Fibroblast of the aortic adventitia (primary cell): Measurements from ENCODE around the gene NDUFAF2. TPM values are rescaled to one million over a fixed set of nuclear protein-coding genes. Genes with fewer than 3 reads are reported as not detected.

Source experiments
- DNase-seq: peaks from one replicate; pipeline ENCODE4 v3.0.0-alpha.2; 2010; ENCODE audit warnings: low read depth
- H3K4me3 ChIP-seq: 2 replicates; pipeline ENCODE4 v1.5.1; 2011; ENCODE audit warnings: low read depth, mild to moderate bottlenecking, control low read depth, low read length, moderate library complexity
- total RNA-seq: library from RNA; depleted of rRNA; stranded (reverse); fragments of >200 nt; gene quantifications from 2 replicates; pipeline ENCODE4 v1.2.3, GENCODE V29; 2012; ENCODE audit warnings: low replicate concordance
- TF ChIP-seq, protein P1 (sequence below): IDR thresholded peaks from 2 replicates; pipeline ENCODE4 v1.5.1; 2011; ENCODE audit warnings: mild to moderate bottlenecking, low read length, control low read depth, inconsistent platforms; ENCODE audit not compliant: insufficient read depth

NDUFAF2 gene
- total RNA-seq, 1 donor, result 50.8 TPM

DNA sequence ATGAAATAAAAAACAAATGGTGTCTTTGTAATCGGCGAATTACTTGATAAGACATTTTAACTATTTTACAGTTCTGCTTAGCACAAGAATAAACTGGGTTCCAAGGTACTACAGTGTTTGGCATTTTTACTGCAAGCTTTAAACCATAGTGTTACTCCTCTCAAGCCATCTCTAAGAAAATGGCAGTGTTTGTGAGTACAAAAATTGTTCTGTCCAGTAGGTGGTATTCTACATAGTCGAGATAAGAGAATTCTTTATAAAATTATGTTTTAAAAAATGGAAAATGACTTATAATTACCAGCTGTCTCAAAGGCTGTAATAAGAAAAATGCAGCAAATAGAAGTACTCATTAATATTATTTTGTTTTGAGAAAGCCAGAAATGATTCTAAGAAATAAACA lies 214.1 kb downstream of the NDUFAF2 start:
- no peak for DNase-seq

DNA sequence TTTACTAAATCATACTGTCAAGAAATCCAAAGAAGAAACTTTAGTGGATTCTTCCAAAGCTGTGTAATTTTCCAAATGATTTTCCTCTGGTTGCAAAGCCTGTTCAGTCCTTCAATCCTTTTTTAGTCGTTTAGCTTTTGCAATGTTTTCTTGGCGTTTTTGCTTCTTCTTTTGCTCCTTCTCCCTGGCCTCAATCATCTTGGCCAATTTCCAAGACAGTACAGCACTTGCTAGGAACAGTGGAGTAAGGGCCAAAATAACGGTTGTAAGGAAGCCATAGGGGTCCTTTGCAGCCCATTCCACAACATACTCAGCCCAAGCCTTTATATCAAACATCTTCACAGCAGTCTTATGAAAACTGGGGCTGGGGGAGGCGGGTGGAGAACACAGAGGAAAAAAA lies 214.8 kb downstream of the NDUFAF2 start:
- TF ChIP-seq, protein P1, sequence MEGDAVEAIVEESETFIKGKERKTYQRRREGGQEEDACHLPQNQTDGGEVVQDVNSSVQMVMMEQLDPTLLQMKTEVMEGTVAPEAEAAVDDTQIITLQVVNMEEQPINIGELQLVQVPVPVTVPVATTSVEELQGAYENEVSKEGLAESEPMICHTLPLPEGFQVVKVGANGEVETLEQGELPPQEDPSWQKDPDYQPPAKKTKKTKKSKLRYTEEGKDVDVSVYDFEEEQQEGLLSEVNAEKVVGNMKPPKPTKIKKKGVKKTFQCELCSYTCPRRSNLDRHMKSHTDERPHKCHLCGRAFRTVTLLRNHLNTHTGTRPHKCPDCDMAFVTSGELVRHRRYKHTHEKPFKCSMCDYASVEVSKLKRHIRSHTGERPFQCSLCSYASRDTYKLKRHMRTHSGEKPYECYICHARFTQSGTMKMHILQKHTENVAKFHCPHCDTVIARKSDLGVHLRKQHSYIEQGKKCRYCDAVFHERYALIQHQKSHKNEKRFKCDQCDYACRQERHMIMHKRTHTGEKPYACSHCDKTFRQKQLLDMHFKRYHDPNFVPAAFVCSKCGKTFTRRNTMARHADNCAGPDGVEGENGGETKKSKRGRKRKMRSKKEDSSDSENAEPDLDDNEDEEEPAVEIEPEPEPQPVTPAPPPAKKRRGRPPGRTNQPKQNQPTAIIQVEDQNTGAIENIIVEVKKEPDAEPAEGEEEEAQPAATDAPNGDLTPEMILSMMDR, result no peak

More for the DNA sequence above, 214.1 kb downstream of the NDUFAF2 start:
- H3K4me3 ChIP-seq, result no peak overlapping the region
- TF ChIP-seq, protein P1, result no peak

DNA sequence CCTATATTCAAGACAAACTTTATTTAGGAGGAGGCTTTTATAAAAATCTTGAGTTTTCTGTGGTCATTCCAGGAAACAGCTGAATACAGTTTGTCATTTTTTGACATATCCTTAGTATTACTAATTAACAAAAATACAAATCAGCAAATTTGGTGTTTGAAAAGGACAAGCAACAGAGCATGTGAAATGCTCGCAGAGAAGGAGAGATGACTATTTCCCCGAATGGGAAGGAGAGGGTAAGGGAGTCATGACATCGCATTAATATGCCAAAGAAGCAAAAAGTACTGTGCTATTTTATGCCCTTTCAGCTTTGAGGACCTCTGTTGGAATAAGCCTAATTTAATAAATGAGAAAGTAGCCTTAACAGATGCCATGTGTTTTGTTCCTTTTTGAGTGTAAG lies 215.5 kb downstream of the NDUFAF2 start:
- TF ChIP-seq, protein P1, result no peak
- H3K4me3 ChIP-seq, result no peak overlapping the region
- DNase-seq, result no peak

More for the DNA sequence above, 214.8 kb downstream of the NDUFAF2 start:
- peak; percentile 25 for DNase-seq
- no peak overlapping the region for H3K4me3 ChIP-seq

DNA sequence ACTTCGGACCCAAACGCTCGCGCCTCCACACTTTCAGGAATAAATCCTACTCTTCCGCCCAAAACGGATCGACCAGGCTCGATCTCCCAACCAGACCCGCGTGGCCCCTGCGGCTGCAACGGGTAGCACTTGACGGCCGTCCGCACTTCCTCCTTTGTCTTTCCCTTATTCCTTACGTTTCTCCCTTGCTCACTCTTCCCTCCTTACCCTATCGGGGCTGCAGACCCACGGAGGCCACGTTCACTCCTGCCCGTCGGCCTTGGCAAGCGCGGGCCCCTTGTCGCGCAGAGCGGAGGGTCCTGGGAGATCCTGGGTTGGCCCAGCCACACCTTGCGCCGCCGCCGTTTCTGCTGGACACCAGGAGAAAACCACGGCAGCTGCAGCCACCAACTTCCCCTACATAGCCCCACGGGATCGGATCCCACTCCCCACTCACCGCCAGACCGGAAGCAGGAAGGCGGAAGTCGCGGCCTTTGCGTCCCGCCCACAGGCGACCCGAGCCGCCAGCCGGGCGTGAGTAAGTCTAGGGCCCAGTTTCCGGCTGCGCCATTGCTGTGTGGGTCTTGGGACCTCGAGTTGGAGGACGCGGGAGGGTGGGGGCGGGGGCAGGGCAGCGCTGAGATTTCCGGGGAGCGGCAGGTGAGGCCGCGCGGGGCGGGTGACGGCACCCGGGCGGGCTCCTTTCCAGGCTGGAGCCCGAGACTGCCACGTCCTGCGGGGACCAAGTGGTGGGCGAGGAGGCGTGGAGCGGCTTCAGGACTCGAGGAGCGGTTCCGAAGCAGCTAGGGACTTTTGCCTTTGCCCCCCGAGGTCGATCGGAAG lies 217.2 kb downstream of the NDUFAF2 start, which contains the start of gene SMIM15:
Gene SMIM15 (minus strand): TSS at position 459 of the 822 bp plus-strand sequence. CDS start 2,297 bp downstream, outside the sequence.
- DNase-seq, result peak; percentile 84
- TF ChIP-seq, protein P1, result peak; percentile 12
- H3K4me3 ChIP-seq, result peak within 1 kb of the TSS; percentile 86

DNA sequence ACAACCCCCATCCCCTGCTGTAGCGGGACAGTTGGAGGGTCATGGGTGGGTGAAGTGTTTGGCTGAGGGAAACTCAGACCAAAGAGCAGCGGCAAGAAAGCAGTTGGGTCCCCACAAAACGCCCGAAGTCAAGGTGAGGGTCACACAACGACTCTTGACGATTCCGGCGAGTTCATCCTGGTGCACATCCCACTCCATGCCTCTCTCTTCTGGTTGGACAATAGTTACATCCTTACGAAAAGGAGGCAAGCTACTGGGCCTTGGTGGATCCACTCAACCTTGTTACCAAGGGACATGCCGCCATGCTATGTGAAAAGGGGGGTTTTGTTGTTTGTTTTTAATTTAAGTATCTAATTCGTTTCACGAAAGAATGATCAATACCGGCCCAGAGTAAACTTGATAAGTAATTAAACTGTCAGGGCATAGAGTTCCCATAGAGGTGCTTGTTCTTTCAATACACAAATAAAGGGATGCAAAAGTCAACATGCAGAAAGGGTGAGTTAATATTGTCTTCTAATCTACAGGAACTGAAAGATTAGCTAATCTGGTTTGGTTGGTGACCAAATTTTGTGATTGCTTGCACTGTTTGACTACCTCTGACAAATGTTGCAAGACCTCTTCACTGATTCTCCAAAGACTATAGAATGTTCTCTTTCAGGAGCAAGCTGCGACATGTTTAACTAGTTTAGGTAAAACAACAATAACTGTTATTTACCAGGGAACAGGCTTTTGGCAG lies 218.0 kb downstream of the NDUFAF2 start:
- TF ChIP-seq, protein P1, result no peak
- peak overlapping the region; percentile 86 for H3K4me3 ChIP-seq
- peak; percentile 46 for DNase-seq

DNA sequence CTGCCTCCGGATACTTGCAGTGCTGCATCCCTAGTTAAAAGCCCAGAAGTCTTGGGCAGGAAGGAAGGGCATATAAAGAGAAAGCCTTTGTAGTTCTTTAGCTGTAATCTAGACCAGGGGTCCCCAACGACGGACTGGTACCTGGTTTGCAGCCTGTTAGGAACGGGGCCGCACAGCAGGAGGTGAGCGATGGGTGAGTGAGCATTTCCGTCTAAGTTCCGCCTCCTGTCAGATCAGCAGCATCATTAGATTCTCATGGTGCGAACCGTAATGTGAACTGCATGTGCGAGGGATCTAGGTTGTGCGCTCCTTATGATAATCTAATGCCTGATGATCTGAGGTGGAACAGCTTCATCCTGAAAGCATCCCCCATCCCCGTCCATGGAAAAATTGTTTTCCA lies 218.9 kb downstream of the NDUFAF2 start:
- TF ChIP-seq, protein P1, result no peak
- no peak for DNase-seq
- H3K4me3 ChIP-seq, result peak overlapping the region; percentile 86
